PC-3 (cell line): ENCODE measurements around the gene SERPINE1. TPM values are rescaled to one million over a fixed set of nuclear protein-coding genes. Genes with fewer than 3 reads are reported as not detected.

Source experiments
- ATAC-seq: fragments of 200-7000 bp; cut with Tn5 transposase; 2 replicates; pipeline ENCODE4 v1.9.1; 2020; ENCODE audit warnings: mild to moderate bottlenecking, moderate library complexity
- BruUV-seq: library from RNA; stranded (reverse); fragments of 400-500 nt; replicated peaks from 2 replicates; lab custom pipeline; 2021; lab: Mats Ljungman, UMichigan
- CTCF ChIA-PET: fragments of 300-600 bp; sonication (Branson Sonifier 250); formaldehyde crosslinking; loops from one replicate; lab custom pipeline; 2022; ENCODE audit warnings: antibody characterized with exemption; lab: Charles Lee
- POLR2A ChIA-PET: fragments of 300-600 bp; sonication (Branson Sonifier 250); formaldehyde crosslinking; loops from one replicate; lab custom pipeline; 2022; ENCODE audit warnings: antibody characterized with exemption; ENCODE audit not compliant: unreplicated experiment; lab: Charles Lee
- DNase-seq: peaks from one replicate; pipeline ENCODE4 v3.0.0-alpha.2; 2015
- H2AFZ ChIP-seq: fragments of 300-600 bp; sonication (generic); 2 replicates; pipeline ENCODE4 v1.6.0; 2016; ENCODE audit warnings: antibody characterized with exemption, low read length
- H3F3A ChIP-seq: fragments of 300-600 bp; sonication (generic); one replicate; pipeline ENCODE4 v1.6.0; 2017; ENCODE audit warnings: antibody characterized with exemption, low read length, control low read depth, mild to moderate bottlenecking; ENCODE audit not compliant: unreplicated experiment
- H3K27ac ChIP-seq: fragments of 300-600 bp; sonication (generic); 2 replicates; pipeline ENCODE4 v1.5.1; 2016; ENCODE audit warnings: mild to moderate bottlenecking, low read length
- H3K27me3 ChIP-seq: fragments of 300-600 bp; sonication (generic); 2 replicates; pipeline ENCODE4 v1.6.1; 2016; ENCODE audit warnings: low read length, mixed read lengths
- H3K36me3 ChIP-seq: fragments of 300-600 bp; sonication (generic); 2 replicates; pipeline ENCODE4 v1.6.1; 2016; ENCODE audit warnings: low read depth, mixed run types, low read length, mixed read lengths
- H3K4me1 ChIP-seq: fragments of 300-600 bp; sonication (generic); 2 replicates; pipeline ENCODE4 v1.5.1; 2016; ENCODE audit warnings: low read length; ENCODE audit not compliant: insufficient read depth
- H3K4me2 ChIP-seq: fragments of 300-600 bp; sonication (generic); 2 replicates; pipeline ENCODE4 v1.6.0; 2016; ENCODE audit warnings: low read length
- H3K4me3 ChIP-seq: fragments of 300-600 bp; sonication (generic); 2 replicates; pipeline ENCODE4 v1.5.1; 2016; ENCODE audit warnings: mild to moderate bottlenecking, low read length, mixed read lengths
- H3K79me2 ChIP-seq: fragments of 300-600 bp; sonication (generic); 2 replicates; pipeline ENCODE4 v1.6.1; 2017; ENCODE audit warnings: low read length, mixed read lengths
- H3K9ac ChIP-seq: fragments of 300-600 bp; sonication (generic); 2 replicates; pipeline ENCODE4 v1.6.0; 2016; ENCODE audit warnings: mild to moderate bottlenecking, low read length
- H3K9me2 ChIP-seq: fragments of 300-600 bp; sonication (generic); replicated peaks from 2 replicates; pipeline ENCODE4 v1.6.1; 2016; ENCODE audit warnings: mixed run types, low read length, mixed read lengths
- H3K9me3 ChIP-seq: fragments of 300-600 bp; sonication (generic); 2 replicates; pipeline ENCODE4 v1.6.1; 2016; ENCODE audit warnings: low read length, mixed read lengths
- H4K20me1 ChIP-seq: fragments of 300-600 bp; sonication (generic); 2 replicates; pipeline ENCODE4 v1.6.1; 2016; ENCODE audit warnings: low read length, mixed read lengths
- CTCF ChIP-seq: fragments of 300-600 bp; sonication (generic); conservative IDR thresholded peaks from 2 replicates; pipeline ENCODE4 v1.5.1; 2017; ENCODE audit warnings: antibody characterized with exemption, low read depth, mild to moderate bottlenecking, low read length
- EZH2 ChIP-seq: fragments of 300-600 bp; sonication (generic); IDR thresholded peaks from one replicate; pipeline ENCODE4 v1.6.1; 2017; ENCODE audit warnings: antibody characterized with exemption, mild to moderate bottlenecking, low read length; ENCODE audit not compliant: unreplicated experiment
- EZH2phosphoT487 ChIP-seq: fragments of 300-600 bp; sonication (generic); IDR thresholded peaks from 2 replicates; pipeline ENCODE4 v1.6.1; 2018; ENCODE audit warnings: mild to moderate bottlenecking, antibody characterized with exemption, low read length, borderline replicate concordance
- intact Hi-C: fragments of 100-400 bp; cut with micrococcal nuclease; formaldehyde crosslinking; loops from 2 replicates; pipeline ENCODE4 v1.9.0; 2023
- total RNA-seq: library from RNA; depleted of rRNA; stranded (reverse); fragments of >200 nt; gene quantifications from 2 replicates; pipeline ENCODE4 v1.2.3, GENCODE V29; 2014

The SERPINE1 gene
- total RNA-seq, 1 experiment from 2014 or later, result 46.1 TPM

DNA sequence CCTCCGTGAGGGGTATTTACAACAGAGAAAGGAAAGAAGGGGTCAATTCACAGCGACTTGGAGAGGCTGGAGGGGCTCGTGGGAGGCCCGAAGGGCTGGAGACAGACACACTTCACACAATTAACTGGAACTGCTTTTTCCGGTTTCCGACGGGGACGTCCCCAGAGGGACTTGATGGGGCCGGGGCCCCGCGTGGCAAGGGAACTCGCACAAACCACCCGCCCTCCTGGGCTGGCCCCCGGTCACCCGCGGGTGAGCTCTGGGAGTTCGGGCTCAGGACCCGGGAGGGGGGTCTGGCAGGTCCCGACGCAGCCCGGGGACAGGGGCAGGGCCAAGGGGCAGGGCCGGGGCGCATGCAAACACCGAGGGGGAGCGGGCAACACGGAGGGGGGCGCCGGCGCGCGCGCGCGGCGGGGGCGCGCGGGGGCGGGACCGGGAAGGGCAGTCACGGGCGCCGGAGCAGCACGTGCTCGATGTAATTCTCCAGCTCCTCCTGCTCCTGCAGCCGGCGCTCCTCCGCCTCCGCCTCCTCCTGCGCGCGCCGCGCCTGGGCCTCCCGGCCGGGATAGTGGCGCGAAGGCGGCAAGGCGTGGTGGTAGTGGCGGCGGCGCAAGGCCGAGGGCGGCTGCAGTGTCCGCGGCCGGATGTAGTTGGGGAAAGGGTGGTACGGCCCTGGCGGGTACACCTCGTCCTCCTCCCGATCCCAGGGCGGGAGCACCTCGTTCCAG lies 35.8 kb downstream of the SERPINE1 start:
- no peaks in the 10 kb centered on the region for H3K9me2 ChIP-seq
- H3F3A ChIP-seq, result no peaks in the 10 kb centered on the region
- peak overlapping the region; percentile 37 for H3K9ac ChIP-seq
- peaks cover 55% of the 10 kb centered on the region for H3K4me1 ChIP-seq
- H3K27me3 ChIP-seq, result peaks cover 26% of the 10 kb centered on the region
- H3K27ac ChIP-seq, result peak overlapping the region; percentile 58
- CTCF ChIA-PET, result interaction anchor here (0.6 to 2.0 kb wide), 3 partner anchors 19 to 489 kb away, joined by 4 to 9 read pairs (median 5); partner anchors contain the start of gene GNB2
- no TSS peak for BruUV-seq
- intact Hi-C loops, result no loop called here
- no peaks in the 10 kb centered on the region for H3K79me2 ChIP-seq
- TF ChIP-seq EZH2 (no peak), EZH2phosphoT487 (no peak), CTCF (no peak)
- H2AFZ ChIP-seq, result peak overlapping the region; percentile 53; the same call in 1 of the 2 replicates
- H3K36me3 ChIP-seq, result peaks cover 3% of the 10 kb centered on the region; the same call in 1 of the 2 replicates
- no peaks in the 10 kb centered on the region for H3K9me3 ChIP-seq
- H3K4me2 ChIP-seq, result peak overlapping the region; percentile 74
- peak overlapping the region; percentile 53; the same call in 1 of the 2 replicates for H3K4me3 ChIP-seq
- peak; percentile 38 for ATAC-seq
- POLR2A ChIA-PET, result interaction anchor here (0.5 to 0.6 kb wide), 2 partner anchors 20 to 39 kb away, joined by 3 to 19 read pairs; no protein-coding TSS in a partner anchor
- peak; percentile 56 for DNase-seq
- no peaks in the 10 kb centered on the region for H4K20me1 ChIP-seq

GRCh38 chr7:101163279-101164070 lies 36.6 kb downstream of the SERPINE1 start:
- DNase-seq, result peak; percentile 47
- TF ChIP-seq CTCF (no peak), EZH2 (no peak), EZH2phosphoT487 (no peak)
- H3K4me3 ChIP-seq, result peak overlapping the region; percentile 67
- peak overlapping the region; percentile 90 for H3K4me2 ChIP-seq
- H3K4me1 ChIP-seq, result peaks cover 58% of the 10 kb centered on the region
- no peaks in the 10 kb centered on the region for H3K9me3 ChIP-seq
- peaks cover 28% of the 10 kb centered on the region for H3K27me3 ChIP-seq
- peak overlapping the region; percentile 37; the same call in 1 of the 2 replicates for H3K9ac ChIP-seq
- no TSS peak for BruUV-seq
- intact Hi-C loops, result no loop called here
- no peaks in the 10 kb centered on the region for H3K79me2 ChIP-seq
- peak overlapping the region; percentile 55; the same call in 1 of the 2 replicates for H2AFZ ChIP-seq
- no peaks in the 10 kb centered on the region for H4K20me1 ChIP-seq
- POLR2A ChIA-PET, result no interaction called here
- peak; percentile 23 for ATAC-seq
- H3K36me3 ChIP-seq, result peaks cover 3% of the 10 kb centered on the region; the same call in 1 of the 2 replicates
- H3K27ac ChIP-seq, result no peak overlapping the region
- CTCF ChIA-PET, result interaction anchor here (0.8 to 2.0 kb wide), 2 partner anchors 19 to 490 kb away, joined by 5 to 9 read pairs; partner anchors contain the start of gene GNB2
- H3K9me2 ChIP-seq, result no peaks in the 10 kb centered on the region
- no peaks in the 10 kb centered on the region for H3F3A ChIP-seq
